ENCODE measurements around the gene GSTM4. TPM values are rescaled to one million over a fixed set of nuclear protein-coding genes. Genes with fewer than 3 reads are reported as not detected.

GSTM4 gene
- total RNA-seq, 1 experiment from 2014 or later: 38.8 TPM

- CTCF ChIA-PET: no interaction called here
Observed at GRCh38 chr1:109611308-109611990, 44.5 kb upstream of the GSTM4 start.

GRCh38 chr1:109613361-109614147, 42.3 kb upstream of the GSTM4 start:
- intact Hi-C loops (cut with micrococcal nuclease; ENCODE audit: unreplicated experiment): no loop called here
- CTCF ChIA-PET: interaction anchor here (0.6 kb wide), 1 partner anchor 23 kb away, joined by 3 read pairs; no protein-coding TSS in a partner anchor
- Histone ChIP-seq H3K27ac (no peak overlapping the region), H3K4me1 (replicated peaks; ENCODE audit: insufficient read depth) (peaks cover 29% of the 10 kb centered on the region), H4K20me1 (ENCODE audit: insufficient read depth) (no peaks in the 10 kb centered on the region), H3K4me2 (no peak overlapping the region), H2AFZ (no peak overlapping the region), H3K27me3 (ENCODE audit: insufficient read depth, low read depth) (no peaks in the 10 kb centered on the region), H3K9me3 (ENCODE audit: insufficient read depth, low read depth) (no peaks in the 10 kb centered on the region), H3K36me3 (ENCODE audit: low read depth) (no peaks in the 10 kb centered on the region), H3K79me2 (ENCODE audit: low read depth) (peaks cover 1% of the 10 kb centered on the region; the same call in 1 of the 2 replicates), H3K4me3 (no peak overlapping the region), H3K9me2 (ENCODE audit: insufficient read depth) (no peaks in the 10 kb centered on the region), H3F3A (ENCODE audit: insufficient read depth, low read depth) (peaks cover 38% of the 10 kb centered on the region)
- no TSS peak for BruUV-seq (replicated peaks)
- DNase-seq: no peak
- POLR2A ChIA-PET (ENCODE audit: unreplicated experiment): interaction anchor here (0.6 to 0.7 kb wide), 3 partner anchors 382 to 521 kb away, joined by 4 to 13 read pairs (median 7); no protein-coding TSS in a partner anchor
- TF ChIP-seq CTCF (conservative IDR thresholded peaks at IDR 0.05): no peak
- TF ChIP-seq EZH2 (IDR thresholded peaks at IDR 0.05; ENCODE audit: low read depth): no peak

More at GRCh38 chr1:109611308-109611990, 44.5 kb upstream of the GSTM4 start:
- H3K9me3 ChIP-seq (ENCODE audit: insufficient read depth, low read depth): no peaks in the 10 kb centered on the region
- no peaks in the 10 kb centered on the region for H3K27me3 ChIP-seq (ENCODE audit: insufficient read depth, low read depth)
- intact Hi-C loops (cut with micrococcal nuclease; ENCODE audit: unreplicated experiment): no loop called here
- no peak overlapping the region for H3K27ac ChIP-seq
- H3K4me2 ChIP-seq: no peak overlapping the region
- BruUV-seq (replicated peaks): no TSS peak
- no peaks in the 10 kb centered on the region for H3K9me2 ChIP-seq (ENCODE audit: insufficient read depth)
- POLR2A ChIA-PET (ENCODE audit: unreplicated experiment): no interaction called here
- no peaks in the 10 kb centered on the region for H3K79me2 ChIP-seq (ENCODE audit: low read depth)
- no peak for TF ChIP-seq CTCF (conservative IDR thresholded peaks at IDR 0.05)
- no peak for TF ChIP-seq EZH2 (IDR thresholded peaks at IDR 0.05; ENCODE audit: low read depth)
- peaks cover 9% of the 10 kb centered on the region for H3K4me1 ChIP-seq (replicated peaks; ENCODE audit: insufficient read depth)
- H3F3A ChIP-seq (ENCODE audit: insufficient read depth, low read depth): peaks cover 17% of the 10 kb centered on the region; the same call in 1 of the 2 replicates
- DNase-seq: no peak
- no peak overlapping the region for H3K4me3 ChIP-seq
- no peak overlapping the region for H2AFZ ChIP-seq
- no peaks in the 10 kb centered on the region for H4K20me1 ChIP-seq (ENCODE audit: insufficient read depth)
- no peaks in the 10 kb centered on the region for H3K36me3 ChIP-seq (ENCODE audit: low read depth)

- no peaks in the 10 kb centered on the region for H3K36me3 ChIP-seq (ENCODE audit: low read depth)
- no TSS peak for BruUV-seq (replicated peaks)
- DNase-seq: no peak
- intact Hi-C loops (cut with micrococcal nuclease; ENCODE audit: unreplicated experiment): no loop called here
- H3K4me2 ChIP-seq: no peak overlapping the region
- no peaks in the 10 kb centered on the region for H3K9me2 ChIP-seq (ENCODE audit: insufficient read depth)
- ChIA-PET CTCF (no interaction called here), POLR2A (ENCODE audit: unreplicated experiment) (no interaction called here)
- no peaks in the 10 kb centered on the region for H3K27me3 ChIP-seq (ENCODE audit: insufficient read depth, low read depth)
- TF ChIP-seq EZH2 (IDR thresholded peaks at IDR 0.05; ENCODE audit: low read depth) (no peak), CTCF (conservative IDR thresholded peaks at IDR 0.05) (no peak)
- H3K79me2 ChIP-seq (ENCODE audit: low read depth): peaks cover 25% of the 10 kb centered on the region
- no peaks in the 10 kb centered on the region for H4K20me1 ChIP-seq (ENCODE audit: insufficient read depth)
- peaks cover 32% of the 10 kb centered on the region for H3K4me1 ChIP-seq (replicated peaks; ENCODE audit: insufficient read depth)
- H3K9me3 ChIP-seq (ENCODE audit: insufficient read depth, low read depth): no peaks in the 10 kb centered on the region
- no peak overlapping the region for H3K27ac ChIP-seq
- H2AFZ ChIP-seq: no peak overlapping the region
- peaks cover 45% of the 10 kb centered on the region for H3F3A ChIP-seq (ENCODE audit: insufficient read depth, low read depth)
- no peak overlapping the region for H3K4me3 ChIP-seq
Observed at GRCh38 chr1:109615879-109616278, 40.0 kb upstream of the GSTM4 start.

Measured in PC-9 (cell line).